CD4-positive, alpha-beta T cell treated with Interleukin-2 at 100 ng/mL for 4 hours (primary cell): ENCODE results near the gene SYNGAP1.
"Not testable (repeated sequence)": the region's sequence is repeated elsewhere in the genome, so short reads cannot be mapped to it uniquely, and the experiment has no call there.

Experiments used
- DNase-seq: peaks from one replicate; pipeline ENCODE4 v3.0.0-alpha.2; 2020; ENCODE audit warnings: low spot score

Gene SYNGAP1

DNA sequence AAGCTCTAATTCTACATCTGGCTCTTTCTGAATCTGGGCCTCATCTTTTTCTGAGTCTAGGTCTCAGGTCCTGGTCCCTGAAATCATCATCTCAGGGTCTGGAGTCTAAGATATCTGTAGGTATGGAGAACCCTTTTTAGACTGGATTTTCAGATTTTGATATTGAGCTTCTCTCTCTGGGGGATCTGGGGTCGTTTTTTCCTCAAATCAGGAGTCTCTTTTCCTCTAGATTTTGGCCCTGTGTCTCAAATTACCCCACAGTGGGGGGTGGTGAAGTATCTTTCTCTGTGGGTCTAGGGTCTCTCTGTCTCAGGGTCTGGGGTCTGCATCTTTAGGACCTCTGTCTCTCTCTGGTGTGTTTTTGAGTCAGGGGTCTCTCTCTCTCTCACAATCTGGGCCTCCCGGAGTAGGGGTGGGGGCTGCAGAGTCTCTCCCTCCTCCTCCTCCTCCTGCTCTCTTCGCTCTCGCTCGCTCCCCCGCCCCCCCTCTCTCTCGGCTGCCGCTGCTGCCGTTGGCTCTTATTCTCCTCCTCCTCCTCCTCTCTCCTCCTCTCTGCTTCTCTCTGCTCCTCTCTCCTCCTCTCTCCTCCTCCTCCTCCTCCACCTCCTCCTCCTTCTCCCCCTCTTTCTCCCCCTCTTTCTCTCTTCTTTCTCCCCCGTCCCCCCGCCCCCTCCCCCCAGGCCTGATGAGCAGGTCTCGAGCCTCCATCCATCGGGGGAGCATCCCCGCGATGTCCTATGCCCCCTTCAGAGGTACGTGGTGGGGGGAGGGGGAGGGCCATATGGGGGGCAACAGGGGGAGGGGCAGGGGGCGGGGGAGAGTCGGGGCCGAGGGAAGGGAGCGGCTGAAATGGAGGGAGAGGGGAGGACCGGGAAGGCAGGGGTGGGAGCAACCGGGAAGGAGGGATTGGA lies at the start of gene SYNGAP1:
TSS of gene SYNGAP1 (plus strand) at position 486 of the 911 bp plus-strand sequence. CDS start at position 686, 200 bp downstream.
- no peak for DNase-seq

DNA sequence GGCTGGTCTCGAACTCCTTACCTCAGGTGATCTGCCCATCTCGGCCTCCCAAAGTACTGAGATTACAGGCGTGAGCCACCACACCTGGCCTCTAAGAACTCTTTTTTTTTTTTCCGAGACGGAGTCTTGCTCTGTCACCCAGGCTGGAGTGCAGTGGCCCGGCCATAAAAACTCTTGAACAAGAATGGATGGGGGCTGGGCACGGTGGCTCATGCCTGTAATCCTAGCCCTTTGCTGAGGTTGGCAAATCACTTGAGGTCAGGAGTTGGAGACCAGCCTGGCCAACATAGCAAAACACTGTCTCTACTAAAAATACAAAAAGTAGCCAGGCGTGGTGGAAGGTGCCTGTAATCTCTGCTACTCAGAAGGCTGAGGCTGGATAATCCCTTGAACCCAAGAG lies 48.0 kb upstream of the SYNGAP1 start:
- not testable (repeated sequence) for DNase-seq

DNA sequence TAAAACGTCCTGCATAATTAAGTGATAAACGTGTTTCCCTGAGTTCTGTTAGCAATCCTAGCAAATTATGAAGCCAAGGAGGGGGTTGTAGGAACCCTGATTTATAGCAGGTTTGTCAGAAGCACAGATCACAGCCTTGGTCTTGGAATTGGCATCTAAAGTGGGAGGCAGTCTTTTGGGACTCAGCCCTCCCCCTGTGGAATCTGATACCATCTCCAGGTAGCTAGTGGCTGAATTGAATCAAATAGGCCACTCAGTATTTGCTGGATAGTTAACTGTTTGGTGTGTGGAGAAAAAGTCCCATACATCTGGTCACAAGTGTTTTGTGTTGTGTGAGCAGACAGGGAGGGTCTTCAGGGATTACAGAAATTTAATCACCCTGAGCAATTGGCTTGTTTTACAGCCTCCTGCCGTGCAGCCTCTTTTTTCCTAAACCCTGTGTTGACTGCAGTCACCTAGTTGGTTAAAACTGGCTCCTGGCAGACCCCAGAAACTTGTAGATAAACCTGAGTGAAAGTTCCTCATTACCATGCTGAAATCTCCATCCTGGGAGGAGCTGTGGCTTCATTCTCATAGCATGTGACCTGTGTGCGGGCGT lies 47.2 kb upstream of the SYNGAP1 start:
- no peak for DNase-seq

DNA sequence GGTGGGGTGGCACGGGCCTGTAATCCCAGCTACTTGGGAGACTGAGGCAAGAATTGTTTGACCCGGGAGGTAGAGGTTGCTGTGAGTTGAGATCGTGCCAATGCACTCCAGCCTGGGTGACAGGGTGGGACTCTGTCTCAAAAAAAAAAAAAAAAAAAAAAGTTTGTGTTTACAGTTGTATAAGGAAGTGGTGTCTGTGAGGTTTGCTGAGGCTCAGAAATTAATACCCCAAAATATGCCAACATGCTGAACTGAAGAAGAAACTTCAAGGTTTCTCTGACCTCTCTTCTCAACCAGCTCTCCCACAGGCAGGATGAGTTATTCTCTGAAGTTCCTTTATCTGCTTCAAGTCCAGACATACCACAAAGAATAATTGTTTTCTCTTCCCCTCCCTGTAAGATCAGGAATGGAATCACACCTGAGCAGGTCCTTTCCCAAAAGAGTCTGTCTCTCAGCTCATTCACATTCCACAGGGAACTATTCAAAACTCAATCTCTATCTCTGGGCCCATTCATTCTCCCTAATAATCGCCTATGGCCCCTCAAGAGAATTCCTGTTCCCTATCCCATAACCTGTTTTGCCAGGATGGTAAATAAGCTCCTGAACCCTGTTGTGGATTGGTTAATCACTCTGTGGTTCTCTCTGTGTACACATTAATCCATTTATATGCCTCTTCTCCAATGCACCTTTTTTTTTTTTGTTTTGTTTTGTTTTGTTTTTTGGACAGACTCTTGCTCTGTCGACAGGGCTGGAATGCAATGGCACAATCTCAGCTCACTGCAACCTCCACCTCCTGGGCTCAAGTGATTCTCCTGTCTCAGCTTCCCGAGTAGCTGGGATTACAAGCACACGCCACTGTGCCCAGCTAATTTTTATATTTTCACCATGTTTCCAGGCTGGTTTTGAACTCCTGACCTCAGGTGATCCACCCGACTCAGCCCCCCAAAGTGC lies 45.6 kb upstream of the SYNGAP1 start:
- DNase-seq: no peak

DNA sequence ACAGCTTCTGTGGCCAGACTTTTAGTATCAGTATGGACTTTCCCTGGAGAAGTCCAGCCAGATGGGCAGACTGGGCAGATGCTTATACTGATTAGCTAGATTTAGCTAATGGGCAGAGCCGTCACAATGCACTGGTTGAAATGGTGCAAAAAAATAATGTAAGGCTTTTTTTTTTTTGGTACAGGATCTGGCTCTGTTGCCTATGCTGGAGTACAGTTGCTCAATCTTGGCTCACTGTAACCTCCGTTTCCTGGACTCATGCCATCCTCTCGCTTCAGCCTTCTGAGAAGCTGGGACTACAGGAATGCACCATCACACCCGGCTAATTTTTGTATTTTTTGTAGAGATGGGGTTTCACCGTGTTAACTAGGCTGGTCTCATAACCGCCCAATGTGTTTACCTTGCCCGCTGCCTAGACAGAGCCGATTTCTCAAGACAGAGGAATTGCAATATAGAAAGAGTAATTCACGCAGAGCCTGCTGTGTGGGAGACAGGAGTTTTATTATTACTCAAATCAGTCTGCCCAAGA lies 44.7 kb upstream of the SYNGAP1 start:
- DNase-seq: no peak

DNA sequence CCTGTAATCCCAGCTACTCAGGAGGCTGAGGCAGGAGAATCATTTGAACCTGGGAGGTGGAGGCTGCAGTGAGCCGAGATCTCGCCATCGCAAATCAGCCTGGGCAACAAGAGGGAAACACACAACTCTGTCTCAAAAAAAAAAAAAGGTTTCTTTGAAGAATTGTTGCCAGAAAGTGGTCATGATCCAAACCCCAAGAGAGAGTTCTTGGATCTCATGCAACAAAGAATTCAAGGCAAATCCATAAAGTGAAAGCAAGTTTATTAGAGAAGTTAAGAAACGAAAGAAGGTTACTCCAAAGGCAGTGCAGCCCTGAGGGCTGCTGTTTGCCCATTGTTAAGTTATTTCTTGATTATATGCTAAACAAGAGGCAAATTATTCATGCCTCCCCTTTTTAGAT lies 42.7 kb upstream of the SYNGAP1 start:
- DNase-seq: no peak

DNA sequence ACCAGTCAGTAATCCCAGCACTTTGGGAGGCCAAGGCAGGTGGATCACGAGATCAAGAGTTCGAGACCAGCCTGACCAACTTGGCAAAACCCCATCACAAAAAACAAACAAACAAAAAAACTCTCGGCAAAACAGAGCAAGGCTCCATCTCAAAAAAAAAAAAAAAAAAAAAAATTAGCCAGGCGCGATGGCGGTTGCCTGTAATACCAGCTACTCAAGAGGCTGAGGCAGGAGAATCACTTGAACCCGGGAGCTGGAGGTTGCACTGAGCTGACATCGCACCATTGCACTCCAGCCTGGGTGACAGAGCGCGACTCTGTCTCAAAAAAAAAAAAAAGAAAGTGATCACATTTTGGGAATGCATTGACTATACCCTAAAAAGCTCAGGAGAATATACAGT lies 40.7 kb upstream of the SYNGAP1 start:
- DNase-seq: not testable (repeated sequence)

DNA sequence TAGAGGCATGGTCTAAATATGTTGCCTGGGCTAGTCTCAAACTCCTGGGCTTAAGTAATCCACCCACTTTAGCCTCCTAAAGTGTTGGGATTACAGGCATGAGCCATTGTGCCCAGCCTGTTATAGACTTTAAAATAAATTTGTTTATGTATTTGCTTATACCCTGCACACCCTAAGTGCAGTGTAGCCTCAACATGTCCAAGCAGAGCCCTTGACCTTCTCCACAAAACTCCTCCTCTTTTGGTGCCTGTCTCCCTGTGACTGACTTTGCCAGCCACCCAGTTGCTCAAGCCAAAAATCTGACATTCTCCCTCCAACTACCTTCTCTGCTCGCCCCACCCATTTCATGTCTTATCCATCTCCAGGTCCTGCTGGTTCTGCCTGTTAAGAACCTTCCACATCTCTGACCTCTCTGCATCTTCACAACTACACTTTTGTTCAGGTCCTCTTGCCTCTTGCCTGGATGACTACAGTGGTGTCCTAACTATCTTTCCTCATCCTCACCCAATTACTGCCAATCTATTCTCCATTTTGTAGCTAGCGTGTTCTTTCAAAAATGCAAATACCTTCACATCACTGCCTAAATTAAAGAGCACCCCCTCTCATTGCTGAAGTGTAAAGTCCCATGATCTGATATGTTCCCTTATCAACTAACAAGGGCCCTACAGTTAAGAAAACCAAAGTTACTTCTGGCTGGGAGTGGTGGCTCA lies 39.4 kb upstream of the SYNGAP1 start:
- no peak for DNase-seq

DNA sequence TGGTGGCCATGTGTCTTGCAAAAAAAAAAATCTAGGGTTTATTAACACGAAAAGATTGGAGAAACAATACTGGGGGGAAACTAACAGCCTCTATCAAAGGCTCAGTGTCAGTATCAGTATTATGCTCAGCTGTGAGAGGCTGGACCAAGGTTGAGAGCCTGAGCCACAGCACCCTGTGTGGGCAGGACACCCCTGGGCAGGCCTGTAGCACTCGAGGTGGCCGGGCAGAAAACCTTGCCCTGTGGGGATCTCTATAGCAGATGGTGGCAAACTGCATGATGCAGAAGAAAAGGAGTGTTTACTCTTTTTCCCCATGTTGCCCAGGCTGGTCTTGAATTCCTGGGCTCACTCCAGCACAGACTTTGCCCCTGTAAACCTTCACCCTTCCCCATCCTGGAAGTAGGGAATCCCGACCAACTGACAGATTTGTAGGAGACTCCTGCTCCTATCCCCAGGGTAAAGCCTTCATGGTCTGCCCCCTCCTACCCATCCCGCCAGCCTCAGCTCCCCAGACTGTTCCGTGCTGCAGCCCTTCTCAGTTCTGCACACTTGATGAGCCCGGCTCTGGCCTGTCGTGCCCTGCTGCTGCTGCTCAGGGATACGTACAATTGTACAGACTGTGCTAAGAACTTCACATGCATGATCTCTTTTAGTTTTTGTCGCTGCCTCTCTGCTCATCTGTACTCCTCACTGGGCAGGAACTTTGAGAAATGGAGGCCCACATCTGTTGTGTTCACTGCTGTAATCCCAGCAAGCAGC lies 36.3 kb upstream of the SYNGAP1 start:
- DNase-seq: no peak

DNA sequence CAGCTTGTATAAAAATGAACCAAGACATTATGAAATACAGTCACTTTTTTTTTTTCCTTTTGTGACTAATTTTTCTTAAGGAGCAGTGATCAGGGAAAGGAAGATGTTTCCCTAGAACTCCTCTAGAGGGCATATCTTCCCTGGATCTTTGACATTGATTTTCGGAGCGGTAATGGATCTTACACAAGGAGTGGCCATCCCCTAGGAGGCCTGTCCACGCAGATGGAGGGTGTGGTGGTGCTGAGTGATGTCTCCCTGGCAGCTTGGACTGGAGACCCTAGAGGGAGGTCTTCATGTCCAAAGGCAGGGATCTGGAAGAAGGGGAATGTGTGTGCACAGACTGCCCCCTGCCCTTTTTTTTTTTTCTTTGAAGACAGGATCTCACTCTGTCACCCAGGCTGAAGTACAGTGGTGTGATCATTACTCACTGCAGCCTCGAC lies 35.3 kb upstream of the SYNGAP1 start:
- no peak for DNase-seq

DNA sequence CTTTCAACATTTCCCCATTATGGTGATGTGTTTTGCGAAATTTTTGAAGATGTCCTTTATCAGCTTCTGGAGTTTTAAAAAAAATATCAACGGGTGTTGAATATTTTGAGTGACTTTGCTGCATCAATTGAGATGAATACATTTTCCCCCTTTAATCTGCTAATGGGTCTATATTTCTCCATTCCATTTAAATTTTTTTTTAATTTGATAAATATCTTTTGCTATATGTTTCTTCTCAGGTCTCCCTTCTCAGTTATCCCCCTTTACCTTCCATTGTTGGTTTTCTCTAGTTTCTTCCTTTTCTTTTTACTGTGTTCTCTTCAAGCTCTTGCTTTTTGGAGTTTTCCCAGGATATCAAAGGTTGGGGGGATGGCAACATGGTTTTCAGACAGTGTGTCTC lies 29.7 kb upstream of the SYNGAP1 start:
- DNase-seq: no peak

DNA sequence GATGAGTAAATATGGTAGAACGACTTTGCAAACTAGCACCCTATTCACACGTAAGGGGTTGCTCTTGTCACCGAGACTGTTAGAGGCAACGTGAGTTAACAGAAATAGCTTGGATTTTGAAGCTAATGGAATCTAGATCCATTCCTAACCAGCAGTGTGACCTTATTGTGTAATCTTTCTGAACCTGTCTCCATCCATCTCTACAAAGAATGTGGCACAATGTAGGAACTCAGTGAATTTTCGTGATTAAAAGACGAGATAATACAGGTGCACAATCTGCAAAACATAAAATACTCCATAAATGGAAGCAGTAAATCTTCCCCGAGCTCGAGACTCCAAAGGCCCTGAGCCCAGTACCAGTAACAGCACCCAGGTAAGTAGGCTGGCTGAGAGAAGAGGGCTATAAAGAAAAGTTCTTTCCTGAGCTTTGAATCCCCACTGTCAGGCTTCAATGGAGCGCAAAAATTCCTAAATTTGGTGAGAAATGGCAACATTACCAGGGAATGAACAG lies 29.0 kb upstream of the SYNGAP1 start:
- DNase-seq: no peak

DNA sequence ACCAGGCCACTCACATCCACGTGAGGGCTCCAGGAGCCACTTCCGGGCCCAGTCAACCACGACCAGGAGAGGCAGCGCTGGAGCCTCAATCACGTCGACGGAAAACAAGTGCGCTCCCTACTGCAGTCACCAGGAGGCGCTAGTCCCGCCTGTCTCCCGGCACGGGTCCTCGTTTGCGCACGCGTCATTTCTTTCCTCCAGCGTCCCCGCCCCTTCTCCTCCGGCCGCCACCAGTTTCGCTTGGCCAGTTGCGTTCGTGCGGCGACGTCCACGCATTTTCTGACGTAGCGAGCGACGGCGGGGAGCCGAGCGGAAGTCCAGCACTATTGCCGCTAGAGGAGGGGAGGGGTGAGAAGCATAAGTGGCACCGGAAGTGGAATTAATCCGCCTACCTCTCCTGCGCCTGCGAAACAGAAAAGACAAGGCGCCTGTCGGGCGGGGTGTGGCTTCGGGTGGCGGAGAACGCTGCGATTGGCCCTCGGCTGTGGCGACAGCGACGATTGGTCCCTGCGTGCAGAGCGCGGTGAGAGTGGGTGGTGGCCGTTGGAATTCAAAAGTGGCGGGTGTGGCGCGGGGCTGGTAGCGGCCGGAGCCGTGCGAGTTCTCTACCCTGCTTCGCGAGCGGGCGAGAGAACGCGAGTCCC lies 28.5 kb upstream of the SYNGAP1 start, which contains the start of gene KIFC1:
TSS of gene KIFC1 (plus strand) at position 546 of the 644 bp plus-strand sequence. CDS start 163 bp downstream, outside the sequence.
- peak; percentile 99 for DNase-seq

DNA sequence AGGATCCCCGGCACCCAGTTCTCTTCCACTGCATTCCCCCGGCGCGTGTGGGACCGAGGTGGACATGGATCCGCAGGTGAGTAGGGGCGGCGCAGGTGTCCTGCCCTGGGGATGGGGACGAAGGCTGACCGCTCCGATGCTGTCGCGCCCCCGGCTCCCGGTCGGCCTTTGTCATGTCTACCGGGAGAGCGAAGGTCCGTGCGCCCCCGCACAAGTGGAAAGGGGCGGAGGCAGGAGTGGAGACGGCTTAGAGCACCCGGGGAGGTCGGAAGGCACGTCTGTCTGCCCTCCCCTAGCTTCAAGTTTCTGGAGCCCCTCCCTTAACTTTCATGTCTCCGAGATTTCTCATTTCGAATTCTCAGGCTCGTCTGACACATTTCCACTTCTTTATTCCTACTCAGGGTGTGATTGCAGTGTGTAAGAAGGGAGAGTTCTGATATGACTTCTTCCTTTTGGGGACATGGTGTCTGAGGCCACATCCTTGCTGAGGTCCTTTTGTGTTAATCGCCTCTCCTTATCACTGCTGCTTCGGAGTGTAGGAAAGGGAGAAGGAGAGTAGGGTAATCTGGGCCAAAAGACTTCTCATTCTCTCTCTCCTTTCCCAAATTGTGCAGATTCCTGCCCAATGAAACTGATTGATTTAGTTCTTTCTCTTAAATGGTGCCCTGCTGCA lies 27.8 kb upstream of the SYNGAP1 start:
- DNase-seq: no peak

DNA sequence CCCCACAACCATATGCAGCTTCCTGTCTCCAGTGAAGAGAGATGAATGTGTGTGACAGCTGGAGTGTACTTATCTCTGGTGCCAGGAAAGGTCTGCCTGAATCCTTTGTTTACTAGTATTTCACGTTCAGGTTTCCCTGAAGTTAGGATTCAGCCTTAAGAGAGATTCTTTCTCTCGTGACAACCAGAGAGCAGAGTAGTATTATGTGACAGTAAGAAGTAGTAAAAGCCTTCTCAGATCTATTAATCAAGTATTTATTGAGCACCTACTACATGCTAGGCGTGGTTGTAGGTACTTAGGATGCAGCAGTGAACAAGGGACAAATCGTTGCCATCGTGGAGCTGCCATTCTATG lies 27.3 kb upstream of the SYNGAP1 start:
- no peak for DNase-seq

DNA sequence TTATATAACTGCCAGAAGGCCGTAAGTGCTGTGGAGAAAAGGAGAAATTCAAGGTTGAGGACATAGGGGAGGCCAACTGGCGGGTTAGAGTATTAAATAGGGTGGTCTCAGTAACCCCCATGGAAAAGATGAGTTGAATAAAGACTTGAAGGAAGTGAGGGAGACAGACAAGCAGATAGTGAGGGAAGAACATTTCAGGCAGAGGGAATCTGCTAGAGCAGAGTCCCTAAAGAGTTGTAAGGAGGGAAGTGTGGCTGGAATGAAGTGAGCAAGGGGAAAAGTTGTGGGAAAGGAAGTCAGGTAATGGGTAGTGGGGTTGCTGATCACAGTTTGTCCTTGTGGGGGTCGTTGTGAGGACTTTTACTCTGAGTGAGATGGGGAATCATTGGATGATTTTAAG lies 26.9 kb upstream of the SYNGAP1 start:
- no peak for DNase-seq

DNA sequence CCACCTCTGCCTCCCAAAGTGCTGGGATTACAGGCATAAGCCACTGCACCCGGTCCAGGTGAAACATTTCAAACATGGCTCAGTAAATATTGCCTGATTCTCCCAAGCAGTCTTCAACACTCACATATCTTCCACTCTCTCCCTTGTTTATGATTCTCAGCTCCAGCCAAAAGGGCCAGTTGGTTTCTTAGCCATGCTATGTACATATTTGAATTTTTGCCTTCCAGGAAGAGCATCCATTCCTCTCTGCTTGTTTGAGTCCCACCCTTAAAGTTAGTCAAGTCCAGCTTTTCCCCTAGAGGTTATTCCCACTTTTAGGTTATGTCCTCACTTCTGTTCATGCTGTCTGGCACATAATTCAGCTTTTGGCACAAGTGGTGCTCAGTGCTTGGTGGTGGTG lies 22.3 kb upstream of the SYNGAP1 start:
- DNase-seq: no peak

DNA sequence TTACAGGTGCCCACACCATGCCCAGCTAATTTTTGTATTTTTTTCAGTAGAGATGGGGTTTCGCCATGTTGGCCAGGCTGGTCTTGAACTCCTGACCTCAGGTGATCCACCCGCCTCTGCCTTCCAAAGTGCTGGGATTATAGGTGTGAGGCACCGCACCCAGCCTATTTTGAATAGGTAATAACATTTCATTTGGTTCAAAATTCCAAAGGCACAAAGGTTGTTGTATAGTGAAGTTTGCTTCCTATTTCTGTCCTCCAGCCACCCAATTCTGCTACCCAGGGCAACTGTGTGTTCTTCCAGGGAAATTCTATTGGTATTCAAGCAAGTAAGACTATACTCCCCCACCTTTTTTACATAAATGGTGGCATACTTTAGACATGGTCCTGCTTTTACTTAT lies 21.3 kb upstream of the SYNGAP1 start:
- DNase-seq: not testable (repeated sequence)

DNA sequence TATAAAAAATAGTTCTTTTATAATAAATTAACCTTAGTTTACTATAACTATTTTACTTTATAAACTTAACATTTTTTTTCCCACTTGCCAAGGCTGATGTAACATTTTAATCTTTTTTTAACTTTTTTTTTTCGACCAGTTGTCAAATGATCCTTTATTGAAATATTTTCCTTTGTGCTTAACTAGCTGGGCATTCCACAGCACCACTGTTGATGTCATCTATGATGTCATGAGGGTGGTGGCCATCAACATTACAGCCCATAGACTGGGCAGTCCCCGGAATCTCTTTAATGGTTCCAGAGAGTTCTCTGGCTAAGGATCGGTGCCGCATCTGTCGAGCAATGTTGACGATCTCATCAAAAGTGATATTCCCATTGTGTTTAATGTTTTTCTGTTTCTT lies 20.0 kb upstream of the SYNGAP1 start:
- not testable (repeated sequence) for DNase-seq
